Tibial nerve (tissue), 4 donors: ENCODE data around the gene ZSWIM3.

ENCODE experiments used
- CTCF ChIP-seq, 5 experiments: fragments of 200-600 bp in 3 of 5; fragments of 450-650 bp in 2 of 5; sonication (generic) in 3 of 5; IDR thresholded peaks; one replicate each; pipeline ENCODE4 v1.5.1; 2016 to 2019; ENCODE audit warnings: antibody characterized with exemption in 5 of 5, mild to moderate bottlenecking in 3 of 5, moderate library complexity in 2 of 5
- EP300 ChIP-seq, 2 donors: sonication (generic); formaldehyde crosslinking; IDR thresholded peaks; one replicate each; pipeline ENCODE4 v1.6.1; 2017; ENCODE audit warnings: antibody characterized with exemption in 2 of 2, mild to moderate bottlenecking in 1 of 2
- POLR2A ChIP-seq, 2 donors: fragments of 450-650 bp; IDR thresholded peaks; one replicate each; pipeline ENCODE4 v1.6.1; 2017; ENCODE audit warnings: antibody characterized with exemption in 2 of 2, mild to moderate bottlenecking in 2 of 2, moderate library complexity in 2 of 2

GRCh38 chr20:45887346-45887715 is 29.9 kb downstream of the ZSWIM3 start, which contains the start of gene SPATA25:
- no peak for TF ChIP-seq CTCF (IDR thresholded peaks at IDR 0.05)
- TF ChIP-seq EP300 (IDR thresholded peaks at IDR 0.05): no peak
- no peak for TF ChIP-seq POLR2A (IDR thresholded peaks at IDR 0.05)
